SK-N-DZ (cell line): Measurements from ENCODE around the gene PAQR4.

ENCODE experiments used
- DNase-seq: peaks from one replicate; pipeline ENCODE4 v3.0.0-alpha.2; 2015; ENCODE audit warnings: low spot score
- small RNA-seq, 2 experiments: library from RNA; depleted of rRNA; stranded (forward); fragments of <200 nt; gene quantifications; one replicate each; pipeline ENCODE3, GENCODE V24; 2014

PAQR4 gene

DNA sequence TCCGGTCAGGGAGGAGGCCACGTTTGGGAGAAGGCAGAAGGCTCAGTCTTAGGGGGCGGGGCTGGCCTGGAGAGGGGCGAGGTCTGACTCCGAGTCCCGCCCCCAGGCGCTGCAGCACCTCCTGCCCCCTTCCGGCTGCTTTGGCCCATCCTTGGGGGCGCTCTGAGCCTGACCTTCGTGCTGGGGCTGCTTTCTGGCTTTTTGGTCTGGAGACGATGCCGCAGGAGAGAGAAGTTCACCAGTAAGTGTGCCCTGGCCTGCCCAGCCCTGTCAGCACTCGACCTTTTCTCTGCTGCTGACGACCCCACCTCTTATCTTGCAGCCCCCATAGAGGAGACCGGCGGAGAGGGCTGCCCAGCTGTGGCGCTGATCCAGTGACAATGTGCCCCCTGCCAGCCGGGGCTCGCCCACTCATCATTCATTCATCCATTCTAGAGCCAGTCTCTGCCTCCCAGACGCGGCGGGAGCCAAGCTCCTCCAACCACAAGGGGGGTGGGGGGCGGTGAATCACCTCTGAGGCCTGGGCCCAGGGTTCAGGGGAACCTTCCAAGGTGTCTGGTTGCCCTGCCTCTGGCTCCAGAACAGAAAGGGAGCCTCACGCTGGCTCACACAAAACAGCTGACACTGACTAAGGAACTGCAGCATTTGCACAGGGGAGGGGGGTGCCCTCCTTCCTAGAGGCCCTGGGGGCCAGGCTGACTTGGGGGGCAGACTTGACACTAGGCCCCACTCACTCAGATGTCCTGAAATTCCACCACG, 52.5 kb downstream of the PAQR4 start:
- peak; percentile 80 for DNase-seq

DNA sequence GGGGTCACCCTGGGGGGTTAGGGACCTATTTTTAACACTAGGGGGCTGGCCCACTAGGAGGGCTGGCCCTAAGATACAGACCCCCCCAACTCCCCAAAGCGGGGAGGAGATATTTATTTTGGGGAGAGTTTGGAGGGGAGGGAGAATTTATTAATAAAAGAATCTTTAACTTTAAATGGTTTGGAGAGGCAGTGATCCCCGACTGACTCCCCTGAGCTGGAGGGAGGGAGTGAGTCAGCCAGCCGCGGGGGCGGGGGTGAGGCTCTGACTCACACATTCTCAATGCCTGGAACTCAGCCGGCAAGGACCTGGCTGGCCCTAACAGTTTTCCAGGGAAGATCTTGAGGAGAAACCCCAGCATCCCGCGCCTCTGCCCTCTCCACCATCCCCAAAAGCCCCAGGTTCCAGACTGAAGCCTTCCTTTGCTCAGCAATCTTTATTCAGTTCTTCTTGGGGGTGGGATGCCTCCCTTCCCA, 53.1 kb downstream of the PAQR4 start:
- DNase-seq, result no peak

DNA sequence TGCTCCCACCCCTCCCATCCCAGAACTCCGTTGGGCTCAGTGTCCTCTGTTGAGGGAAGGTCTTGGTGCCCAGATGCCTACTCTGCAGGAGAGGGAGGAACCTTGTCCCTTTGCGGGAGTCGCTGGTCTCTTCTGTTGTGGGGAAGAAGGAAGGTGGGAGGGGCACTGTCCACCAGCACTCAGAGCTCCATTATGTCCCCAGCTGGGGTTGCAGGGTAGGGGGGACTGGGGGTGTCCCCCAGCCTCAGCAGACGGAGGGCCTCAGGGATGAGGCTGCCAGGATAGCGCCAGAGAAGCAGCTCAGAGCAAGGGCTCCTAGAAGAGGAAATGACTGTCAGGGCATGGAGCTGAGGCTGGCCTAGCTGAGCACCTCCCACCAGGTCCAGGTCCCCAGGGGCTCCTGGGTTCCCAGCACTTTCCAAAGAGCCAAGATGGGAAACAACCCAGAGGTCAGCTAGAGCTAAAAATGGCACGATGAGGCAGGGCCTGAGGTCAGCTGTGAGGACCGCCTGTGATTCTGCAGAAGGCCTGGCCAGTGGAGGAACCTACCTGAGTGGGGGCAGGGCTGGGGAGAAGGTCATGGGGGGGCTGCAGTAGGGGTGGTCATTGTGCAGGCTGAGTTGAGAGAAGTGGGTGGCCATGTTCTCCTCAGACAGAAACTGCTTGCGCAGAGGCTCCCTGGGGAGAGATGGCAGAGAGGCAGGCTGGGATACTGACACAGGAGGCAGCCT, 53.7 kb downstream of the PAQR4 start:
- DNase-seq, result peak; percentile 57

Small RNA genes within 50 kb of the gene (small RNA-seq; reads per million reads assigned to genes)
- 0 reads per million in 2 experiments for gene LINC00514
